GM23338 (cell line): ENCODE results near the gene FOXN1. TPM values are rescaled to one million over a fixed set of nuclear protein-coding genes. Genes with fewer than 3 reads are reported as not detected.

Source experiments
- ATAC-seq: fragments of 200-7000 bp; cut with Tn5 transposase; 3 replicates; pipeline ENCODE4 v1.9.1; 2020
- DNase-seq: peaks from one replicate; pipeline ENCODE4 v3.0.0-alpha.2; 2015; ENCODE audit warnings: low spot score
- H2AFZ ChIP-seq: fragments of 200-600 bp; sonication (generic); 2 replicates; pipeline ENCODE4 v1.8.0; 2016; ENCODE audit warnings: antibody characterized with exemption, mild to moderate bottlenecking, moderate library complexity
- H3F3A ChIP-seq: fragments of 200-600 bp; sonication (generic); replicated peaks from 2 replicates; pipeline ENCODE4 v1.8.0; 2017; ENCODE audit warnings: antibody characterized with exemption, mixed run types, low read depth
- H3K27ac ChIP-seq: fragments of 200-600 bp; sonication (generic); 2 replicates; pipeline ENCODE4 v1.6.1; 2016; ENCODE audit warnings: low read depth
- H3K27me3 ChIP-seq: fragments of 200-600 bp; sonication (generic); 2 replicates; pipeline ENCODE4 v1.8.0; 2016; ENCODE audit warnings: mild to moderate bottlenecking, mixed run types, moderate library complexity; ENCODE audit not compliant: insufficient read depth
- H3K36me3 ChIP-seq: fragments of 200-600 bp; sonication (generic); 2 replicates; pipeline ENCODE4 v1.8.0; 2016; ENCODE audit warnings: mild to moderate bottlenecking; ENCODE audit not compliant: insufficient read depth
- H3K4me1 ChIP-seq: fragments of 200-600 bp; sonication (generic); 2 replicates; pipeline ENCODE4 v1.8.0; 2016; ENCODE audit warnings: mild to moderate bottlenecking, moderate library complexity; ENCODE audit not compliant: insufficient read depth
- H3K4me2 ChIP-seq: fragments of 200-600 bp; sonication (generic); 2 replicates; pipeline ENCODE4 v1.7.1; 2017; ENCODE audit warnings: mixed run types
- H3K4me3 ChIP-seq: fragments of 200-600 bp; sonication (generic); 2 replicates; pipeline ENCODE4 v1.6.1; 2016; ENCODE audit warnings: mixed run types
- H3K79me2 ChIP-seq: fragments of 200-600 bp; sonication (generic); replicated peaks from 2 replicates; pipeline ENCODE4 v1.8.0; 2017; ENCODE audit warnings: mild to moderate bottlenecking; ENCODE audit not compliant: insufficient read depth
- H3K9me2 ChIP-seq: fragments of 200-600 bp; sonication (generic); 2 replicates; pipeline ENCODE4 v1.8.0; 2017; ENCODE audit not compliant: insufficient read depth
- H4K20me1 ChIP-seq: fragments of 200-600 bp; sonication (generic); replicated peaks from 2 replicates; pipeline ENCODE4 v1.8.0; 2017; ENCODE audit warnings: mild to moderate bottlenecking; ENCODE audit not compliant: insufficient read depth
- H3K27ac Mint-ChIP-seq: 2 replicates; pipeline ENCODE4 v1.8.0; 2020; ENCODE audit warnings: inconsistent platforms, mild to moderate bottlenecking, moderate library complexity, mixed read lengths
- H3K27me3 Mint-ChIP-seq: 3 replicates; pipeline ENCODE4 v1.8.0; 2022; ENCODE audit warnings: low read depth, mild to moderate bottlenecking, moderate library complexity, mixed read lengths, inconsistent platforms; ENCODE audit not compliant: insufficient read depth, poor library complexity
- H3K36me3 Mint-ChIP-seq: 3 replicates; pipeline ENCODE4 v1.8.0; 2021; ENCODE audit warnings: low read depth, mild to moderate bottlenecking, inconsistent platforms, moderate library complexity, mixed read lengths
- H3K4me1 Mint-ChIP-seq: 3 replicates; pipeline ENCODE4 v1.8.0; 2020; ENCODE audit warnings: mild to moderate bottlenecking, inconsistent platforms, mixed read lengths
- H3K4me3 Mint-ChIP-seq: 3 replicates; pipeline ENCODE4 v1.8.0; 2021; ENCODE audit warnings: moderate library complexity, mild to moderate bottlenecking, inconsistent platforms, mixed read lengths
- H3K9me3 Mint-ChIP-seq: 3 replicates; pipeline ENCODE4 v1.8.0; 2020; ENCODE audit warnings: moderate library complexity, mild to moderate bottlenecking, inconsistent platforms, mixed read lengths
- CREB1 ChIP-seq: fragments of 250-450 bp; sonication (Bioruptor Pico); IDR thresholded peaks from 2 replicates; pipeline ENCODE4 v1.5.0; 2020; ENCODE audit warnings: low read depth, mild to moderate bottlenecking, moderate library complexity
- EZH2 ChIP-seq: fragments of 200-600 bp; sonication (generic); IDR thresholded peaks from one replicate; pipeline ENCODE4 v1.8.0; 2017; ENCODE audit warnings: antibody characterized with exemption, mild to moderate bottlenecking, low read depth; ENCODE audit not compliant: unreplicated experiment
- EZH2phosphoT487 ChIP-seq: fragments of 200-600 bp; sonication (generic); IDR thresholded peaks from one replicate; pipeline ENCODE4 v1.8.1; 2018; ENCODE audit warnings: antibody characterized with exemption; ENCODE audit not compliant: unreplicated experiment
- JUNB ChIP-seq: IDR thresholded peaks from one replicate; pipeline ENCODE4 v1.6.1; 2016; ENCODE audit warnings: antibody characterized with exemption; ENCODE audit not compliant: unreplicated experiment
- NANOG ChIP-seq: IDR thresholded peaks from 2 replicates; pipeline ENCODE4 v1.6.1; 2016; ENCODE audit warnings: antibody characterized with exemption, borderline replicate concordance
- POLR2AphosphoS5 ChIP-seq: IDR thresholded peaks from 2 replicates; pipeline ENCODE4 v1.6.1; 2016; ENCODE audit warnings: antibody characterized with exemption, low read depth
- STAT1 ChIP-seq: IDR thresholded peaks from one replicate; pipeline ENCODE4 v1.6.1; 2016; ENCODE audit warnings: antibody characterized with exemption; ENCODE audit not compliant: unreplicated experiment
- ZNF114 ChIP-seq: fragments of 250-450 bp; sonication (Bioruptor Pico); IDR thresholded peaks from 2 replicates; pipeline ENCODE4 v1.5.0; 2020; ENCODE audit warnings: mild to moderate bottlenecking, moderate library complexity
- ZNF331 ChIP-seq: fragments of 250-450 bp; sonication (Bioruptor Pico); IDR thresholded peaks from 2 replicates; pipeline ENCODE4 v1.5.0; 2020; ENCODE audit warnings: low read depth, mild to moderate bottlenecking, moderate library complexity
- ZNF462 ChIP-seq: fragments of 250-450 bp; sonication (Bioruptor Pico); IDR thresholded peaks from 2 replicates; pipeline ENCODE4 v1.5.0; 2020; ENCODE audit warnings: mild to moderate bottlenecking, moderate library complexity
- polyA plus RNA-seq: library from polyadenylated mRNA; unstranded; fragments of >200 nt; fragmentation: Nextera tagmentation; extraction: Ambion mirVana; gene quantifications from 2 replicates; pipeline ENCODE4 v1.2.1, GENCODE V29; 2016
- total RNA-seq: library from RNA; depleted of rRNA; stranded (reverse); fragments of >200 nt; shearing (Covaris generic); gene quantifications from 2 replicates; pipeline ENCODE4 v1.2.3, GENCODE V29; 2014
- TF ChIP-seq, protein P1 (sequence below): IDR thresholded peaks from 2 replicates; pipeline ENCODE4 v1.6.1; 2016; ENCODE audit warnings: antibody characterized with exemption
- TF ChIP-seq, protein P2 (sequence below), 2 experiments: fragments of 200-600 bp in 1 of 2; sonication (generic) in 1 of 2; conservative IDR thresholded peaks; 2 replicates each; pipeline versions ENCODE4 v1.5.1 to v1.6.1; 2016 to 2017; ENCODE audit warnings: antibody characterized with exemption in 2 of 2, low read depth in 2 of 2, mild to moderate bottlenecking in 2 of 2, moderate library complexity in 1 of 2
- TF ChIP-seq, protein P3 (sequence below): IDR thresholded peaks from one replicate; pipeline ENCODE4 v1.6.1; 2018; ENCODE audit warnings: antibody characterized with exemption; ENCODE audit not compliant: unreplicated experiment

The FOXN1 gene
- total and polyA plus RNA-seq, 2 experiments from 2014 or later = not detected

GRCh38 chr17:28533091-28533807 is 27.1 kb downstream of the FOXN1 start:
- H3K27me3 ChIP-seq = no peaks in the 10 kb centered on the region
- H3K4me1 ChIP-seq = no peaks in the 10 kb centered on the region; the same call in 1 of the 2 replicates
- H3K27ac Mint-ChIP-seq = no peak overlapping the region
- H3K4me2 ChIP-seq = no peak overlapping the region
- H3K27me3 Mint-ChIP-seq = peaks cover 12% of the 10 kb centered on the region
- TF ChIP-seq, protein P1, sequence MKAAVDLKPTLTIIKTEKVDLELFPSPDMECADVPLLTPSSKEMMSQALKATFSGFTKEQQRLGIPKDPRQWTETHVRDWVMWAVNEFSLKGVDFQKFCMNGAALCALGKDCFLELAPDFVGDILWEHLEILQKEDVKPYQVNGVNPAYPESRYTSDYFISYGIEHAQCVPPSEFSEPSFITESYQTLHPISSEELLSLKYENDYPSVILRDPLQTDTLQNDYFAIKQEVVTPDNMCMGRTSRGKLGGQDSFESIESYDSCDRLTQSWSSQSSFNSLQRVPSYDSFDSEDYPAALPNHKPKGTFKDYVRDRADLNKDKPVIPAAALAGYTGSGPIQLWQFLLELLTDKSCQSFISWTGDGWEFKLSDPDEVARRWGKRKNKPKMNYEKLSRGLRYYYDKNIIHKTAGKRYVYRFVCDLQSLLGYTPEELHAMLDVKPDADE = no peak
- no peak for TF ChIP-seq NANOG
- no peak for TF ChIP-seq STAT1
- TF ChIP-seq EZH2 = no peak
- no peak for TF ChIP-seq POLR2AphosphoS5
- TF ChIP-seq, protein P2, sequence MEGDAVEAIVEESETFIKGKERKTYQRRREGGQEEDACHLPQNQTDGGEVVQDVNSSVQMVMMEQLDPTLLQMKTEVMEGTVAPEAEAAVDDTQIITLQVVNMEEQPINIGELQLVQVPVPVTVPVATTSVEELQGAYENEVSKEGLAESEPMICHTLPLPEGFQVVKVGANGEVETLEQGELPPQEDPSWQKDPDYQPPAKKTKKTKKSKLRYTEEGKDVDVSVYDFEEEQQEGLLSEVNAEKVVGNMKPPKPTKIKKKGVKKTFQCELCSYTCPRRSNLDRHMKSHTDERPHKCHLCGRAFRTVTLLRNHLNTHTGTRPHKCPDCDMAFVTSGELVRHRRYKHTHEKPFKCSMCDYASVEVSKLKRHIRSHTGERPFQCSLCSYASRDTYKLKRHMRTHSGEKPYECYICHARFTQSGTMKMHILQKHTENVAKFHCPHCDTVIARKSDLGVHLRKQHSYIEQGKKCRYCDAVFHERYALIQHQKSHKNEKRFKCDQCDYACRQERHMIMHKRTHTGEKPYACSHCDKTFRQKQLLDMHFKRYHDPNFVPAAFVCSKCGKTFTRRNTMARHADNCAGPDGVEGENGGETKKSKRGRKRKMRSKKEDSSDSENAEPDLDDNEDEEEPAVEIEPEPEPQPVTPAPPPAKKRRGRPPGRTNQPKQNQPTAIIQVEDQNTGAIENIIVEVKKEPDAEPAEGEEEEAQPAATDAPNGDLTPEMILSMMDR (conservative IDR thresholded peaks at IDR 0.05; ENCODE audit: low read depth in 2 of 2) = no peak
- TF ChIP-seq, protein P3, sequence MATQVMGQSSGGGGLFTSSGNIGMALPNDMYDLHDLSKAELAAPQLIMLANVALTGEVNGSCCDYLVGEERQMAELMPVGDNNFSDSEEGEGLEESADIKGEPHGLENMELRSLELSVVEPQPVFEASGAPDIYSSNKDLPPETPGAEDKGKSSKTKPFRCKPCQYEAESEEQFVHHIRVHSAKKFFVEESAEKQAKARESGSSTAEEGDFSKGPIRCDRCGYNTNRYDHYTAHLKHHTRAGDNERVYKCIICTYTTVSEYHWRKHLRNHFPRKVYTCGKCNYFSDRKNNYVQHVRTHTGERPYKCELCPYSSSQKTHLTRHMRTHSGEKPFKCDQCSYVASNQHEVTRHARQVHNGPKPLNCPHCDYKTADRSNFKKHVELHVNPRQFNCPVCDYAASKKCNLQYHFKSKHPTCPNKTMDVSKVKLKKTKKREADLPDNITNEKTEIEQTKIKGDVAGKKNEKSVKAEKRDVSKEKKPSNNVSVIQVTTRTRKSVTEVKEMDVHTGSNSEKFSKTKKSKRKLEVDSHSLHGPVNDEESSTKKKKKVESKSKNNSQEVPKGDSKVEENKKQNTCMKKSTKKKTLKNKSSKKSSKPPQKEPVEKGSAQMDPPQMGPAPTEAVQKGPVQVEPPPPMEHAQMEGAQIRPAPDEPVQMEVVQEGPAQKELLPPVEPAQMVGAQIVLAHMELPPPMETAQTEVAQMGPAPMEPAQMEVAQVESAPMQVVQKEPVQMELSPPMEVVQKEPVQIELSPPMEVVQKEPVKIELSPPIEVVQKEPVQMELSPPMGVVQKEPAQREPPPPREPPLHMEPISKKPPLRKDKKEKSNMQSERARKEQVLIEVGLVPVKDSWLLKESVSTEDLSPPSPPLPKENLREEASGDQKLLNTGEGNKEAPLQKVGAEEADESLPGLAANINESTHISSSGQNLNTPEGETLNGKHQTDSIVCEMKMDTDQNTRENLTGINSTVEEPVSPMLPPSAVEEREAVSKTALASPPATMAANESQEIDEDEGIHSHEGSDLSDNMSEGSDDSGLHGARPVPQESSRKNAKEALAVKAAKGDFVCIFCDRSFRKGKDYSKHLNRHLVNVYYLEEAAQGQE = no peak
- no peak for TF ChIP-seq EZH2phosphoT487
- no peak for TF ChIP-seq ZNF331 (CRISPR knock-in tag)
- no peak for TF ChIP-seq CREB1 (CRISPR knock-in tag)
- TF ChIP-seq ZNF462 = no peak
- no peak for TF ChIP-seq ZNF114 (CRISPR knock-in tag)
- TF ChIP-seq JUNB = no peak
- no peaks in the 10 kb centered on the region for H3K36me3 Mint-ChIP-seq
- no peak for DNase-seq
- ATAC-seq = peak; percentile 55
- H3K4me3 Mint-ChIP-seq = no peak overlapping the region
- no peak overlapping the region for H2AFZ ChIP-seq
- H4K20me1 ChIP-seq = no peaks in the 10 kb centered on the region
- H3K27ac ChIP-seq = no peak overlapping the region
- H3K4me3 ChIP-seq = no peak overlapping the region
- H3K4me1 Mint-ChIP-seq = 0 out of 3 replicates have a peak, but pooled peaks cover 3% of the 10 kb centered on the region
- no peaks in the 10 kb centered on the region for H3K9me3 Mint-ChIP-seq
- no peaks in the 10 kb centered on the region for H3K79me2 ChIP-seq
- no peaks in the 10 kb centered on the region for H3F3A ChIP-seq
- no peaks in the 10 kb centered on the region for H3K36me3 ChIP-seq
- H3K9me2 ChIP-seq = no peaks in the 10 kb centered on the region
